Osteocyte (in vitro differentiated cells): ENCODE data around the gene VPS26A. TPM values are rescaled to one million over a fixed set of nuclear protein-coding genes. Genes with fewer than 3 reads are reported as not detected.

Experiments
- DNase-seq: peaks from one replicate; pipeline ENCODE4 v3.0.0; 2021; ENCODE audit warnings: mixed read lengths; ENCODE audit not compliant: unreplicated experiment; ENCODE audit errors: extremely low spot score
- H3K27ac Mint-ChIP-seq: one replicate; pipeline ENCODE4 v1.8.0; 2021; ENCODE audit warnings: mild to moderate bottlenecking, mixed read lengths; ENCODE audit not compliant: unreplicated experiment
- H3K27me3 Mint-ChIP-seq: one replicate; pipeline ENCODE4 v1.8.0; 2021; ENCODE audit warnings: mixed read lengths; ENCODE audit not compliant: unreplicated experiment
- H3K36me3 Mint-ChIP-seq: one replicate; pipeline ENCODE4 v1.8.0; 2021; ENCODE audit warnings: mixed read lengths; ENCODE audit not compliant: unreplicated experiment
- H3K4me1 Mint-ChIP-seq: one replicate; pipeline ENCODE4 v1.8.0; 2021; ENCODE audit warnings: mixed read lengths; ENCODE audit not compliant: unreplicated experiment
- H3K4me3 Mint-ChIP-seq: one replicate; pipeline ENCODE4 v1.8.0; 2021; ENCODE audit warnings: mild to moderate bottlenecking, moderate library complexity, mixed read lengths; ENCODE audit not compliant: unreplicated experiment
- H3K9me3 Mint-ChIP-seq: one replicate; pipeline ENCODE4 v1.8.0; 2021; ENCODE audit warnings: mixed read lengths; ENCODE audit not compliant: unreplicated experiment
- total RNA-seq: library from RNA; stranded (reverse); gene quantifications from 2 replicates; pipeline ENCODE4 v1.2.1, GENCODE V29; 2021
- TF ChIP-seq, protein P1 (sequence below): fragments of 200-600 bp; sonication (generic); IDR thresholded peaks from 2 replicates; pipeline ENCODE4 v1.5.0; 2021; ENCODE audit warnings: antibody characterized with exemption, mild to moderate bottlenecking, moderate library complexity

The VPS26A gene
- total RNA-seq, 1 donor from 2014 or later: 59.4 TPM

DNA sequence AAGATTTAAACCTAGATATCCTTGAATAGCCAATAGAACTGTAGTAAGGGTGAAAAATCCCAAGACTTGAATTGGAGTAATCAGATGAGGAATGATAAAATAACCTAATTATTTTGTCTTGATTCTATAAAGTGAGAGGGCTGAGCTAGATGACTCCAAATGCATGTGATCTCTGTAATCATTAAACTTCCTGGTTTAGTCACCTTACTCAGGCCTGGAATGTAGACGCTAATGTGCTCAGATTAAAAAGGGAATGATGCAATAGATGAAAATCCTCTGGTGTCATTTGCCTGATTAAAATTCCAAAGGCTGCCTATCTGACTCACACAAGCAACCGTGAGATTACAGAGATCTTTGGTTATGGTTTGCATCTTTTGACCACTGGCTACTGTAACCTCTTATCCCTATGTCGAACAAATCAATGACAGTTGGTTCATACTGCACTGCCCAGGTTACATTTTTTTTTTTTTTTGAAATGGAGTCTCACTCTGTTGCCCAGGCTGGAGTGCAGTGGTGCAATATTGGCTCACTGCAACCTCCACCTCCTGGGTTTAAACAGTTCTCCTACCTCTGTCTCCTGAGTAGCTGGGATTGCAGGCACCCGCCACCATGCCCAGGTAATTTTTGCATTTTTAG is 93.3 kb downstream of the VPS26A start:
- Mint-ChIP-seq H3K9me3 (peaks cover 7% of the 10 kb centered on the region), H3K4me3 (no peak overlapping the region), H3K36me3 (no peaks in the 10 kb centered on the region), H3K27ac (no peak overlapping the region), H3K4me1 (peaks cover 16% of the 10 kb centered on the region), H3K27me3 (no peaks in the 10 kb centered on the region)
- DNase-seq: no peak
- TF ChIP-seq, protein P1, sequence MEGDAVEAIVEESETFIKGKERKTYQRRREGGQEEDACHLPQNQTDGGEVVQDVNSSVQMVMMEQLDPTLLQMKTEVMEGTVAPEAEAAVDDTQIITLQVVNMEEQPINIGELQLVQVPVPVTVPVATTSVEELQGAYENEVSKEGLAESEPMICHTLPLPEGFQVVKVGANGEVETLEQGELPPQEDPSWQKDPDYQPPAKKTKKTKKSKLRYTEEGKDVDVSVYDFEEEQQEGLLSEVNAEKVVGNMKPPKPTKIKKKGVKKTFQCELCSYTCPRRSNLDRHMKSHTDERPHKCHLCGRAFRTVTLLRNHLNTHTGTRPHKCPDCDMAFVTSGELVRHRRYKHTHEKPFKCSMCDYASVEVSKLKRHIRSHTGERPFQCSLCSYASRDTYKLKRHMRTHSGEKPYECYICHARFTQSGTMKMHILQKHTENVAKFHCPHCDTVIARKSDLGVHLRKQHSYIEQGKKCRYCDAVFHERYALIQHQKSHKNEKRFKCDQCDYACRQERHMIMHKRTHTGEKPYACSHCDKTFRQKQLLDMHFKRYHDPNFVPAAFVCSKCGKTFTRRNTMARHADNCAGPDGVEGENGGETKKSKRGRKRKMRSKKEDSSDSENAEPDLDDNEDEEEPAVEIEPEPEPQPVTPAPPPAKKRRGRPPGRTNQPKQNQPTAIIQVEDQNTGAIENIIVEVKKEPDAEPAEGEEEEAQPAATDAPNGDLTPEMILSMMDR: no peak

GRCh38 chr10:69218831-69219230 is 94.9 kb downstream of the VPS26A start:
- H3K9me3 Mint-ChIP-seq: peaks cover 7% of the 10 kb centered on the region
- no peak for DNase-seq
- no peak overlapping the region for H3K27ac Mint-ChIP-seq
- H3K27me3 Mint-ChIP-seq: no peaks in the 10 kb centered on the region
- no peak overlapping the region for H3K4me3 Mint-ChIP-seq
- TF ChIP-seq, protein P1: no peak
- H3K4me1 Mint-ChIP-seq: peaks cover 16% of the 10 kb centered on the region
- no peaks in the 10 kb centered on the region for H3K36me3 Mint-ChIP-seq

- Mint-ChIP-seq H3K9me3 (no peaks in the 10 kb centered on the region), H3K27me3 (no peaks in the 10 kb centered on the region), H3K4me1 (peaks cover 19% of the 10 kb centered on the region), H3K27ac (no peak within 1 kb of the TSS), H3K4me3 (no peak within 1 kb of the TSS), H3K36me3 (no peaks in the 10 kb centered on the region)
- TF ChIP-seq, protein P1: no peak
- DNase-seq: no peak
These were observed 96.1 kb downstream of the VPS26A start, which contains the start of gene HKDC1 for GRCh38 chr10:69220041-69220451. HKDC1 (plus strand) TSS chr10:69220332; CDS start chr10:69220436, 104 bp downstream.

GRCh38 chr10:69220507-69220906 is 96.5 kb downstream of the VPS26A start:
- H3K27me3 Mint-ChIP-seq: no peaks in the 10 kb centered on the region
- no peaks in the 10 kb centered on the region for H3K36me3 Mint-ChIP-seq
- no peak for DNase-seq
- H3K27ac Mint-ChIP-seq: no peak overlapping the region
- peaks cover 23% of the 10 kb centered on the region for H3K4me1 Mint-ChIP-seq
- no peak overlapping the region for H3K4me3 Mint-ChIP-seq
- H3K9me3 Mint-ChIP-seq: no peaks in the 10 kb centered on the region
- TF ChIP-seq, protein P1: no peak

Other genes with a start within 250 kb of the VPS26A start
- gene DDX50, start 222.9 kb upstream of the VPS26A start, total RNA-seq: 37.6 and 41.4 TPM in 2 replicates
- gene DDX21, start 168.0 kb upstream of the VPS26A start, total RNA-seq: 53.9 and 54.1 TPM in 2 replicates
- 29.9 and 31.8 TPM in 2 replicates for gene KIFBP, start 135.4 kb upstream of the VPS26A start, total RNA-seq
- gene SRGN, start 36.1 kb upstream of the VPS26A start, total RNA-seq: 30.0 and 35.9 TPM in 2 replicates
- gene SUPV3L1, start 56.1 kb downstream of the VPS26A start, total RNA-seq: 27.3 and 30.5 TPM in 2 replicates
- 0.19 TPM in 1 of 2 replicates, not detected in the other for gene HKDC1, start 96.2 kb downstream of the VPS26A start, total RNA-seq
- gene HK1, start 154.3 kb downstream of the VPS26A start, total RNA-seq: 59.4 and 61.3 TPM in 2 replicates